Stimulated activated naive CD4-positive, alpha-beta T cell (primary cell): ENCODE measurements around the gene UBE4A.
A peak's percentile ranks its signal among the peaks of the same experiment; 100 is the strongest.
"Not testable (repeated sequence)": the region's sequence is repeated elsewhere in the genome, so short reads cannot be mapped to it uniquely, and the experiment has no call there.

Source experiments
- DNase-seq, 6 experiments: peaks; one replicate each; lab custom pipeline; 2025; lab: John Stamatoyannopoulos, UW

UBE4A gene

DNA sequence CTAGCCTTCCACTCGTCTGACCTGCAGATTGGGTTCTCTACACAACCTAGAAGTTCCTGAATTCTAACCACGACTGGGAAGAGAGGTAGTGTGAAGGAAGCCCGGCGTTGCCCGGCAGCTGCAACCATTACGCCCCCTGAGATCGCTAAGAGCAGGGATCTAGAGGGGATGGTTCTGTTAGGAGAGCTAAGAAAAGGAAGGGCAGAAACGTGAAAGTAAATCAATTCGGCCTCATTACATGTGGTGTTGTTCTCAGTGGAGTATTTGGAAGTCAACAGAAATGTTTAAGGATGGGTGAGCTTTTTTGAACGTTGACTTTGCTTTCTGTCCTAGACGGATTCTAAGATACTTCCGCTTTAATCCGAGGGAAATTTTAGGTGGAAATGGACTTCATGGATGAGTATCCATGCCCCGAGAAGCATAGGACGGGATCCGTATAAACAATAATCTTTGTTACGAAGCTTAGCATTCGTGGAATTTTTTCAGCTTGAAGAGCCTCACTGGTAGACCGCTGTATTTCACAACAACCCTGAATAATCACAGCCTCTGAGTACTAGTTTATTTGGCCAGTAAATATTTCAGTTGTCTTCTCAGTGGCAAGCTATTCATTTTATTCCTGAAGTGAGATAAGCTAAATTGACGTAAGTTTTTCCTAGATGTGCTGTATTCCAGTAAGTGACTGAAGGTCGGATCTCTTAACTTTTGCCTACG is 42.6 kb downstream of the UBE4A start:
- no peak for DNase-seq

GRCh38 chr11:118402594-118402993 is 43.2 kb downstream of the UBE4A start:
- DNase-seq = not testable (repeated sequence)

- no peak for DNase-seq
These were observed 47.3 kb downstream of the UBE4A start for GRCh38 chr11:118406599-118407166.

DNA sequence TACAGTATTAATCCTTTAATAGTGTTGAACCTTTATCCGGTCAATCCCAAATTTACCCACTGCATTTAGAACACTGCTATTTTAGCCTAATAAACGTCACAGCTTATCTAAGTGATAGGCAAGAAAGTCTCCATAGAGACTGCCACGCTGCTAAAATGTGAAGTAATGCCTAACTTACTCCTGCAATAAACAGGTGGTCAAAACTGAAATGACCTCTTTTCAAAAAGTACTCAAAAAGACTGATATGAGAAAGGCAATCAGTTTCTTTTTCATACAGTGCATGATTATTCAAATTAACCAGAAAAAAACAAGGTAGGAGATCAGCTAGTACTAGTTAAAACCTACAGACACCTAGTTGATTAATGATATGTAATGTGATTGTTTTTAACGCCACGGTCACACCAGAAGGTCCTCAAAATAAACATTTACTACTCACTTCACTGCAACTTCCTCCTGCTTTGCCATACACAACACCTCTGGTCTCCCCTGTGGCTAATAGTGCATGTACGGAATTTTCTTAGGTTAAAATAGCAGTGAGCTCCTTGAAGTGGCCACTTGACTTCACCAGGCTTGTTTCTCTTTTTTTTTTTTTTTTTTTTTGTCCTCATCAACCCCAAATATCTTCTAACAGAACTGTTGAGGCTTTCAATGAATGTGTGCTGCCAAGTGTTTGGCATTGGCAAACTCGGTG is 50.8 kb downstream of the UBE4A start:
- no peak for DNase-seq

DNA sequence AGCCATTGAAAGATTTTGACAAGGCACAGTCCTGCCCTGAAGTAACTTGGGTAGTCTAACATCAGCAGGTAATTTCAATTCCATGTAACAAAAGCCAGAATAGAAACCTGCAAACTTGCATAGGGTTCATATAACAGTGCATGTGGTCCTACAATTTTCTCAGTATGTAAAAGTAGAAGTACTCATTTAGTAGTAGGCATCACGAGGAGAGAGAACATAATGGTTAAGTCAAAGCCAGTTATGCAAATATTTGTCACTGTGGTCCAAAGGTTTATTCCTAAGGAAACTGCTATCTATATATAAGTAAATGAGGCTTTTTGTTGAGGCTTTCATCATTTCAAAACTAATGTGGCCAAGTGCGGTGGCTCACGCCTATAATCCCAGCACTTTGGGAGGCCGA is 52.1 kb downstream of the UBE4A start:
- DNase-seq = no peak

- DNase-seq = no peak
These were observed 53.5 kb downstream of the UBE4A start for GRCh38 chr11:118412921-118413320.

- no peak for DNase-seq
These were observed 55.8 kb downstream of the UBE4A start for GRCh38 chr11:118415062-118415738.

- no peak for DNase-seq
These were observed 56.3 kb downstream of the UBE4A start for GRCh38 chr11:118415739-118416068.

DNA sequence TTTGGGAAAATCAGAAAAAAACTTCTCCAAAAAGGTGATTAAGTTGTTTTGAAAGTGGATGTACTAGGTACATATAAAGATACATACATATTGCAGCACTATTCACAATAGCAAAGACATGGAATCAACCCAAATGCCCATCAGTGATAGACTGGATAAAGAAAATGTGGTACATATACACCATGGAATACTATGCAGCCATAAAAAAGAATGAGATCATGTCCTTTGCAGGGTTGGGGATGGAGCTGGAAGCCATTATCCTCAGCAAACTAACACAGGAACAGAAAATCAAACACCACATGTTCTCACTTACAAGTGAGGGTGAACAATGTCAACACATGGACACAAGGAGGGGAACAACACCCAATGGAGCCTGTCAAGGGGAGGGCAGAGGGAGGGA is 57.5 kb downstream of the UBE4A start:
- not testable (repeated sequence) for DNase-seq

- DNase-seq = no peak
These were observed 58.4 kb downstream of the UBE4A start for GRCh38 chr11:118417801-118418200.

GRCh38 chr11:118418766-118419165 is 59.4 kb downstream of the UBE4A start:
- no peak for DNase-seq

DNA sequence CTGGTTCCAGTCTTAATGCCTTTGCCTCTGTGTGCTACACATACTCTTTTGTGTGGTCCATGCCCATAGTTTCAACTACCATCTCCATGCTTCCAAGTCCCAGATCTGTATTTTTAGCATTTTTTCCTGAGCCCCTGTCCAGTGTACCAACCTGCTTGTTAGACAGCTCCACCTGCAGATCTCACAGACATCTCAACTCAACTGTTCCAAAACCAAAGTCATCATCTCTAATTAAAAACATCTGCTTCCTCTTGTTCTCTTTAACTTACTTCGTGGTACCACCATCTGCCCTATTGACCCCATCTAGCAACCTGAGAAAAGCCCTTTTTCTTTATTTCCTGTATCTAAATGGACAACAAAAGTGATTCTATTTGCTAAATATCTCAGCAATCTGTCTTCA is 68.3 kb downstream of the UBE4A start:
- DNase-seq = no peak

- no peak for DNase-seq
These were observed 71.6 kb downstream of the UBE4A start for GRCh38 chr11:118430956-118431355.

GRCh38 chr11:118434123-118434552 is 74.7 kb downstream of the UBE4A start:
- peak in 1 of 6 experiments; percentile 38 for DNase-seq

- DNase-seq = peak; percentile 35 to 59 (median 42)
These were observed 75.3 kb downstream of the UBE4A start for GRCh38 chr11:118434553-118435289.

- peak in 3 of 6 experiments; percentile 40 to 78 (median 61) for DNase-seq
These were observed 76.0 kb downstream of the UBE4A start for GRCh38 chr11:118435290-118435892.

- DNase-seq = peak; percentile 87 to 99 (median 94)
These were observed 76.7 kb downstream of the UBE4A start, which contains the start of gene KMT2A for GRCh38 chr11:118435893-118436624. Gene KMT2A (plus strand): TSS chr11:118436492. CDS start chr11:118436513, 21 bp downstream.

- DNase-seq = peak in 3 of 6 experiments; percentile 58 to 64 (median 58)
These were observed 77.3 kb downstream of the UBE4A start for GRCh38 chr11:118436639-118437207.

- DNase-seq = peak; percentile 7 to 61 (median 36)
These were observed 78.1 kb downstream of the UBE4A start for GRCh38 chr11:118437208-118438125.
